ENCODE measurements around the gene SHMT2. TPM values are rescaled to one million over a fixed set of nuclear protein-coding genes. Genes with fewer than 3 reads are reported as not detected.

Gene SHMT2
- total RNA-seq, 5 donors from 2014 or later (not counting 1 experiment from before 2014, with no cell fraction given), result 31.0 to 80.9 (median 55.6) TPM

GRCh38 chr12:57233357-57234232 lies 4.1 kb downstream of the SHMT2 start:
- Histone ChIP-seq H3K27me3 (replicated peaks in 1 of 2; ENCODE audit: control insufficient read depth in 2 of 2, extremely low read depth in 1 of 2, insufficient read depth in 2 of 2, low read length in 1 of 2) (peaks cover 8 to 50% of the 10 kb centered on the region in 2 experiments), H3K4me3 (ENCODE audit: control insufficient read depth in 1 of 2, extremely low read depth in 1 of 2, low read length in 1 of 2) (no peak overlapping the region), H3K36me3 (ENCODE audit: control insufficient read depth in 2 of 2, extremely low read depth in 1 of 2, insufficient read depth in 1 of 2, low read length in 1 of 2) (peaks cover 17 to 36% of the 10 kb centered on the region in 2 donors), H3K4me1 (ENCODE audit: control insufficient read depth in 1 of 2, extremely low read depth in 1 of 2, insufficient read depth in 2 of 2, low read length in 2 of 2) (peaks cover 27 to 77% of the 10 kb centered on the region in 2 experiments), H3K9me3 (no peaks in the 10 kb centered on the region), H3K27ac (ENCODE audit: low read length) (peak overlapping the region; percentile 23)
- 98% methylated on average over 8 of the region's 15 CpGs for WGBS (ENCODE audit: insufficient coverage)
- Mint-ChIP-seq H3K9me3 (no peaks in the 10 kb centered on the region), H3K36me3 (peaks cover 36% of the 10 kb centered on the region), H3K27ac (peak overlapping the region in 1 of 2 donors; percentile 79), H3K4me3 (no peak overlapping the region), H3K27me3 (peaks cover 22 to 23% of the 10 kb centered on the region in 2 donors), H3K4me1 (peaks cover 42 to 75% (median 54%) of the 10 kb centered on the region in 3 donors)
- POLR2A ChIA-PET, result no interaction called here
- no peak for DNase-seq
- ATAC-seq (replicated peaks in 1 of 4), result no peak
- CTCF ChIA-PET, result interaction anchor here in 1 of 2 donors (1.0 kb wide), 1 partner anchor 20 kb away, joined by 5 read pairs; no protein-coding TSS in a partner anchor

GRCh38 chr12:57234233-57234570 lies 4.7 kb downstream of the SHMT2 start:
- DNase-seq (no peak), ATAC-seq (replicated peaks in 1 of 4) (no peak)
- WGBS (ENCODE audit: insufficient coverage), result 100% methylated on average over 2 of the region's 3 CpGs
- H3K4me3 ChIP-seq (ENCODE audit: control insufficient read depth in 1 of 2, extremely low read depth in 1 of 2, low read length in 1 of 2), result no peak overlapping the region
- H3K27ac Mint-ChIP-seq, result peak overlapping the region in 1 of 2 donors; percentile 79
- no peaks in the 10 kb centered on the region for H3K9me3 Mint-ChIP-seq
- H3K4me1 Mint-ChIP-seq, result peaks cover 42 to 75% (median 54%) of the 10 kb centered on the region in 3 donors
- peaks cover 27% of the 10 kb centered on the region in 2 donors for H3K27me3 Mint-ChIP-seq
- H3K27ac ChIP-seq (ENCODE audit: low read length), result peak overlapping the region; percentile 23
- H3K36me3 ChIP-seq (ENCODE audit: control insufficient read depth in 2 of 2, extremely low read depth in 1 of 2, insufficient read depth in 1 of 2, low read length in 1 of 2), result peaks cover 17 to 36% of the 10 kb centered on the region in 2 donors
- H3K27me3 ChIP-seq (replicated peaks in 1 of 2; ENCODE audit: control insufficient read depth in 2 of 2, extremely low read depth in 1 of 2, insufficient read depth in 2 of 2, low read length in 1 of 2), result peaks cover 10 to 56% of the 10 kb centered on the region in 2 experiments
- ChIA-PET CTCF (interaction anchor here in 1 of 2 donors (1.0 kb wide), 1 partner anchor 21 kb away, joined by 5 read pairs; no protein-coding TSS in a partner anchor), POLR2A (no interaction called here)
- peak overlapping the region in 1 of 3 donors; percentile 13 for H3K4me3 Mint-ChIP-seq
- H3K4me1 ChIP-seq (ENCODE audit: control insufficient read depth in 1 of 2, extremely low read depth in 1 of 2, insufficient read depth in 2 of 2, low read length in 2 of 2), result peaks cover 26 to 77% of the 10 kb centered on the region in 2 experiments
- peaks cover 36% of the 10 kb centered on the region for H3K36me3 Mint-ChIP-seq
- no peaks in the 10 kb centered on the region for H3K9me3 ChIP-seq

- Mint-ChIP-seq H3K4me1 (peaks cover 42 to 75% (median 54%) of the 10 kb centered on the region in 3 donors), H3K4me3 (peak overlapping the region in 2 of 3 donors; percentile 11 to 13), H3K27me3 (peaks cover 27% of the 10 kb centered on the region in 2 donors), H3K9me3 (no peaks in the 10 kb centered on the region), H3K36me3 (peaks cover 36% of the 10 kb centered on the region), H3K27ac (peak overlapping the region in 1 of 2 donors; percentile 79)
- ATAC-seq (replicated peaks in 1 of 4) (no peak), DNase-seq (no peak)
- Histone ChIP-seq H3K4me1 (ENCODE audit: control insufficient read depth in 1 of 2, extremely low read depth in 1 of 2, insufficient read depth in 2 of 2, low read length in 2 of 2) (peaks cover 28 to 77% of the 10 kb centered on the region in 2 experiments), H3K4me3 (ENCODE audit: control insufficient read depth in 1 of 2, extremely low read depth in 1 of 2, low read length in 1 of 2) (no peak overlapping the region), H3K9me3 (no peaks in the 10 kb centered on the region), H3K27ac (ENCODE audit: low read length) (peak overlapping the region; percentile 18), H3K36me3 (ENCODE audit: control insufficient read depth in 2 of 2, extremely low read depth in 1 of 2, insufficient read depth in 1 of 2, low read length in 1 of 2) (peaks cover 17 to 36% of the 10 kb centered on the region in 2 donors), H3K27me3 (replicated peaks in 1 of 2; ENCODE audit: control insufficient read depth in 2 of 2, extremely low read depth in 1 of 2, insufficient read depth in 2 of 2, low read length in 1 of 2) (peaks cover 10 to 60% of the 10 kb centered on the region in 2 experiments)
- CTCF ChIA-PET, result no interaction called here
- WGBS (ENCODE audit: insufficient coverage), result 92% methylated on average over 6 of the region's 10 CpGs
- POLR2A ChIA-PET, result no interaction called here
Observed at GRCh38 chr12:57234571-57235016, 5.1 kb downstream of the SHMT2 start.

GRCh38 chr12:57235017-57235727 lies 5.7 kb downstream of the SHMT2 start:
- Histone ChIP-seq H3K4me1 (ENCODE audit: control insufficient read depth in 1 of 2, extremely low read depth in 1 of 2, insufficient read depth in 2 of 2, low read length in 2 of 2) (peaks cover 28 to 77% of the 10 kb centered on the region in 2 experiments), H3K27me3 (replicated peaks in 1 of 2; ENCODE audit: control insufficient read depth in 2 of 2, extremely low read depth in 1 of 2, insufficient read depth in 2 of 2, low read length in 1 of 2) (peaks cover 10 to 65% of the 10 kb centered on the region in 2 experiments), H3K9me3 (no peaks in the 10 kb centered on the region), H3K36me3 (ENCODE audit: control insufficient read depth in 2 of 2, extremely low read depth in 1 of 2, insufficient read depth in 1 of 2, low read length in 1 of 2) (peaks cover 17 to 36% of the 10 kb centered on the region in 2 donors), H3K4me3 (ENCODE audit: control insufficient read depth in 1 of 2, extremely low read depth in 1 of 2, low read length in 1 of 2) (no peak overlapping the region), H3K27ac (ENCODE audit: low read length) (peak overlapping the region; percentile 18)
- Mint-ChIP-seq H3K4me3 (no peak overlapping the region), H3K4me1 (peaks cover 41 to 72% (median 54%) of the 10 kb centered on the region in 3 donors), H3K27ac (no peak overlapping the region), H3K36me3 (peaks cover 36% of the 10 kb centered on the region), H3K9me3 (no peaks in the 10 kb centered on the region), H3K27me3 (peaks cover 27 to 28% of the 10 kb centered on the region in 2 donors)
- ChIA-PET CTCF (interaction anchor here in 1 of 2 donors (0.6 kb wide), 1 partner anchor 32 kb away, joined by 4 read pairs; no protein-coding TSS in a partner anchor), POLR2A (no interaction called here)
- 96% methylated on average over 18 of the region's 26 CpGs for WGBS (ENCODE audit: insufficient coverage)
- DNase-seq (no peak), ATAC-seq (replicated peaks in 1 of 4) (no peak)

- no peak overlapping the region for H3K4me3 ChIP-seq (ENCODE audit: control insufficient read depth in 1 of 2, extremely low read depth in 1 of 2, low read length in 1 of 2)
- DNase-seq (no peak), ATAC-seq (replicated peaks in 1 of 4) (no peak)
- H3K9me3 ChIP-seq, result no peaks in the 10 kb centered on the region
- H3K4me1 ChIP-seq (ENCODE audit: control insufficient read depth in 1 of 2, extremely low read depth in 1 of 2, insufficient read depth in 2 of 2, low read length in 2 of 2), result peaks cover 26 to 77% of the 10 kb centered on the region in 2 experiments
- ChIA-PET POLR2A (no interaction called here), CTCF (no interaction called here)
- H3K36me3 ChIP-seq (ENCODE audit: control insufficient read depth in 2 of 2, extremely low read depth in 1 of 2, insufficient read depth in 1 of 2, low read length in 1 of 2), result peaks cover 17 to 36% of the 10 kb centered on the region in 2 donors
- WGBS (ENCODE audit: insufficient coverage), result 51% methylated on average over 4 of the region's 8 CpGs
- Mint-ChIP-seq H3K4me1 (peaks cover 41 to 72% (median 54%) of the 10 kb centered on the region in 3 donors), H3K9me3 (no peaks in the 10 kb centered on the region), H3K36me3 (peaks cover 36% of the 10 kb centered on the region), H3K4me3 (peak overlapping the region in 1 of 3 donors; percentile 31), H3K27ac (no peak overlapping the region), H3K27me3 (peaks cover 32 to 34% of the 10 kb centered on the region in 2 donors)
- peaks cover 11 to 71% of the 10 kb centered on the region in 2 experiments for H3K27me3 ChIP-seq (replicated peaks in 1 of 2; ENCODE audit: control insufficient read depth in 2 of 2, extremely low read depth in 1 of 2, insufficient read depth in 2 of 2, low read length in 1 of 2)
- no peak overlapping the region for H3K27ac ChIP-seq (ENCODE audit: low read length)
Observed at GRCh38 chr12:57235728-57236131, 6.2 kb downstream of the SHMT2 start.

Data from T-cell (primary cell).